OCI-LY7 (cell line): ENCODE data around the gene ITGA3.

Experiments
- EZH2phosphoT487 ChIP-seq: fragments of 200-600 bp; sonication (generic); IDR thresholded peaks from 2 replicates; pipeline ENCODE4 v1.6.1; 2018; ENCODE audit warnings: low read depth, borderline replicate concordance, mild to moderate bottlenecking, mixed run types, antibody characterized with exemption, low read length, moderate library complexity, mixed read lengths
- TF ChIP-seq, protein P1 (sequence below): fragments of 200-600 bp; sonication (generic); conservative IDR thresholded peaks from 2 replicates; pipeline ENCODE4 v1.5.1; 2014; ENCODE audit warnings: mild to moderate bottlenecking, antibody characterized with exemption, low read length, moderate library complexity, mixed read lengths

DNA sequence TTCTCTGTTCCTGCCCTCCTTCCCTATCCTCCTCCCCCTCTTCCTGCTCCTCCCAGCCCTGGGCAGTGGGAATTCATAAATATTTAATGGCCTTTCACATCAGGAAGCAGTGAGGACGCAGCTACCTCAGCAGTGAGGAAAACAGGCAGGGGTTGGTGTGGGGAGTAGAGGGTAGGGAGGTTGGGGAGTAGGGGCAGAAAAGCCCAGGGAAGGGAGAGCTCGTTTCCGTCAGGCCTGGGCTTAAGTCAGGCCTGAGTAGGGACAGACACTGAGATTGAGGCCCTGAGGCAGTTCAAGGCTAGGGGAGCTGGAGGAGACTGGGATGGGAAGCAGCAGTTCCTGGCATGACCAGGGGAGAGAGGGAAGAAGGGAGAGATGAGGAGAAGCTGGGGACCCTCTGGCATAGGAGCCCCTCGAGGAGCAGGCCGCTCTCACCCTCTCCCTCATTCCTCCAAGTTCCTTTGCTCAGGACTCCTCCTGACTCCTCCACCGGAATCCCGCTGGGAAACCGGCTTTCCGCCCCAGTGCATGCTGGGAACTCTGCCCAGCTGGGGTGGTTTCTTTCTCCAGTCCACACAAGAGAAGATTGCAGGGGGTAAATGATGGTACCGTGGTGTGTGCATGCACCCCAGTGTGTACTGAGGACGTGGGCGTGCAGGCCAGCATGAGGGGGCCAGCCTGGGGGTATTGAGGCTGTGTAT is 67.9 kb downstream of the ITGA3 start:
- TF ChIP-seq, protein P1, sequence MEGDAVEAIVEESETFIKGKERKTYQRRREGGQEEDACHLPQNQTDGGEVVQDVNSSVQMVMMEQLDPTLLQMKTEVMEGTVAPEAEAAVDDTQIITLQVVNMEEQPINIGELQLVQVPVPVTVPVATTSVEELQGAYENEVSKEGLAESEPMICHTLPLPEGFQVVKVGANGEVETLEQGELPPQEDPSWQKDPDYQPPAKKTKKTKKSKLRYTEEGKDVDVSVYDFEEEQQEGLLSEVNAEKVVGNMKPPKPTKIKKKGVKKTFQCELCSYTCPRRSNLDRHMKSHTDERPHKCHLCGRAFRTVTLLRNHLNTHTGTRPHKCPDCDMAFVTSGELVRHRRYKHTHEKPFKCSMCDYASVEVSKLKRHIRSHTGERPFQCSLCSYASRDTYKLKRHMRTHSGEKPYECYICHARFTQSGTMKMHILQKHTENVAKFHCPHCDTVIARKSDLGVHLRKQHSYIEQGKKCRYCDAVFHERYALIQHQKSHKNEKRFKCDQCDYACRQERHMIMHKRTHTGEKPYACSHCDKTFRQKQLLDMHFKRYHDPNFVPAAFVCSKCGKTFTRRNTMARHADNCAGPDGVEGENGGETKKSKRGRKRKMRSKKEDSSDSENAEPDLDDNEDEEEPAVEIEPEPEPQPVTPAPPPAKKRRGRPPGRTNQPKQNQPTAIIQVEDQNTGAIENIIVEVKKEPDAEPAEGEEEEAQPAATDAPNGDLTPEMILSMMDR = no peak
- no peak for TF ChIP-seq EZH2phosphoT487
